AG09319 (cell line): ENCODE measurements around the gene MMP27.
A peak's percentile ranks its signal among the peaks of the same experiment; 100 is the strongest.

ENCODE experiments used
- DNase-seq: peaks from one replicate; pipeline ENCODE4 v3.0.0-alpha.2; 2010; ENCODE audit warnings: low read depth; ENCODE audit errors: extremely low read depth
- TF ChIP-seq, protein P1 (sequence below): IDR thresholded peaks from 2 replicates; pipeline ENCODE4 v1.5.1; 2011; ENCODE audit warnings: low read depth, mild to moderate bottlenecking, inconsistent platforms, low read length, moderate library complexity

MMP27 gene

DNA sequence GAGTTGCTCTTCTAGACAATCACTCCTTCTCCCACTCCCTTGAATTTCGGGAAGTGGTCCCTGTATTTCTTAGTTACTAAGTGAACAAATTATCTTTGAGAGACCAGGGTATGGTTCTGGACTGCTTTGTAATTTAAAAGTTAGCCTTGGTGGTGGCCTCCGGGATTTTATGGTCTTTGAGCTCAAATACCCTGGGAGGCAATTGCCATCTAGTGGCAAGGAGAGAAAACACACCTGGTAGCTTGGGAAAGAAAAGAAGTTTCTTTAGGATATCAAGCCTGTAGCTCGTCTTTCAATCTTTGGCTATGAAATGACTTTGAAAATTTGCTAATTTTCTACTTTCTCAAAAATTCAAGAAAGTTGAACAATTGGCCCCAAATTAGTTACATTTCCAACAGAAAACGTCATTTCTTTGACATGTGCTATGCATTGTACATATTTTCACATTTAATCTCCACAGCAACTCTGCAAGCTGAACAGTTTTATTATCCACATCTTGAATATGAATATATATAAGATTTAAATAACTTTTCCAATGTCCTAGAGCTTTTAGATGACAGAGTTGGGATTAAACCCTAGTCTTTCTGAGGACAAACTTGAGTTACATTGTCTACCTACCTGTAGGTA, 39.1 kb downstream of the MMP27 start:
- peak; percentile 12 for DNase-seq
- TF ChIP-seq, protein P1, sequence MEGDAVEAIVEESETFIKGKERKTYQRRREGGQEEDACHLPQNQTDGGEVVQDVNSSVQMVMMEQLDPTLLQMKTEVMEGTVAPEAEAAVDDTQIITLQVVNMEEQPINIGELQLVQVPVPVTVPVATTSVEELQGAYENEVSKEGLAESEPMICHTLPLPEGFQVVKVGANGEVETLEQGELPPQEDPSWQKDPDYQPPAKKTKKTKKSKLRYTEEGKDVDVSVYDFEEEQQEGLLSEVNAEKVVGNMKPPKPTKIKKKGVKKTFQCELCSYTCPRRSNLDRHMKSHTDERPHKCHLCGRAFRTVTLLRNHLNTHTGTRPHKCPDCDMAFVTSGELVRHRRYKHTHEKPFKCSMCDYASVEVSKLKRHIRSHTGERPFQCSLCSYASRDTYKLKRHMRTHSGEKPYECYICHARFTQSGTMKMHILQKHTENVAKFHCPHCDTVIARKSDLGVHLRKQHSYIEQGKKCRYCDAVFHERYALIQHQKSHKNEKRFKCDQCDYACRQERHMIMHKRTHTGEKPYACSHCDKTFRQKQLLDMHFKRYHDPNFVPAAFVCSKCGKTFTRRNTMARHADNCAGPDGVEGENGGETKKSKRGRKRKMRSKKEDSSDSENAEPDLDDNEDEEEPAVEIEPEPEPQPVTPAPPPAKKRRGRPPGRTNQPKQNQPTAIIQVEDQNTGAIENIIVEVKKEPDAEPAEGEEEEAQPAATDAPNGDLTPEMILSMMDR = peak; percentile 84

DNA sequence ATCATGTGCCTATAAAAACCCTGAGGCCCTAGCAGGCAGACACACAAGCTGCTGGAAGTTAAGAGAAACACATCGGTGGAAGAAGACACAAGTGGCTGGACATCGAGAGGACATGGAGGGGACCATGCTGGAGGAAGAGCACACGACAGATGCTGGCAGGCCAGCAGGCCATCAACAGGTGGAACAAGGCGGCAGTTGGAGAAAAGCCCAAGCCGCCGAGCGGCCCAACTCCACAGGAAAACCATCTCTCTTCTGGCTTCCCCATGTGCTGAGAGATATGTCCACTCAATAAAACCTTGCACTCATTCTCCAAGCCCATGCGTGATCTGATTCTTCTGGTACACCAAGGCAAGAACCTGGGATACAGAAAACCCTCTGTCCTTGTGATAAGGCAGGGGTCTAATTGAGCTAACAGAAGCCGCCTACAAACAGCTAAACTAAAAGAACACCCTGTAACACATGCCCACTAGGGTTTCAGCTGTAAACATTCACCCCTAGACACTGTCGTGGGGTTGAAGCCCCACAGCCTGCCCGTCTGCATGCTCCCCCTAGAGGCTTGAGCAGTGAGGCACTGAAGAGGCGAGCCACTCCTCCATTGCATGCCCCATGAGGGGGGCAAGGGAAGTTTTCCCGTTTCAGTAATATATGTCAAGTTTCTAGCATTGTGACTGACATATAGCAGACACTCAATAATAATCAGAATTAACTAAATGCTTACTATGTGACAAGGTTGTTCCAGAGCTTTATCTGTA, 41.4 kb downstream of the MMP27 start:
- DNase-seq = no peak
- TF ChIP-seq, protein P1 = peak; percentile 20

DNA sequence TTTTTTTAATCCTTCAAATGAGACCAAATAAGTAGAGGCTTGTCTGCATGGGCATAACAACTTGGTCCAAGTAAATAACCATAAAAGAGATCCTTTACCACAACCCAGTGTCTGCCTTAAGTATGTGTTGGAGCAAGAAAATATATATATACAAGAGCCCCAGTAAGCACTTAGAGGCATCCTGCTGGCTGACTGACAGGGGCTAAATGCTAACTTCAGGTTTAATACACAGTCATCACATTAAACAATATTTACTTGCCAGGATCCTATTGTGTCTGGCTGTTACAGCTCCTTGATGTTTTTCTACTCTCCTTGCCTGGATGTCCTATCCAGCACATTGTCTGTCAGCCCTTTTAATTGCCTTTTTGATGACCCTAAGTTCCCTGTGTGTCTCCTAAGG, 43.0 kb downstream of the MMP27 start:
- TF ChIP-seq, protein P1 = no peak
- DNase-seq = no peak

DNA sequence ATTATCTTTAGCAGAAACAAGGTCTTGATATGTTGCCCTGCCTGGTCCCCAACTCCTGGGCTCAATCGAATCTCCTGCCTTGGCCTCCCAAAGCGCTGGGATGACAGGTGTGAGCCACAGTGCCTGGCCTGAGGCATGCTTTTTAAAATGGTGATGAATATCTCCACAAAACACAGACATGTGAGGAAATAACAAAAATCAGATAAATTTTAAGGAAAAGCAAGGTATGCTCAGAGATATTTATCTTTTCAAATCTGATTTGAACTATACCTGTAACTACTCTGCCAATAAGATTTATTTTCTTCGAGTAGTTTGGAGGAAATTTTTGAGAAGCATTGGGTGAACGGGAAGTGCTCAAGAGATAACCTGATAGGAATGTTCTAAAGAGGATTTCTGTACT, 44.5 kb downstream of the MMP27 start:
- TF ChIP-seq, protein P1 = no peak
- no peak for DNase-seq

DNA sequence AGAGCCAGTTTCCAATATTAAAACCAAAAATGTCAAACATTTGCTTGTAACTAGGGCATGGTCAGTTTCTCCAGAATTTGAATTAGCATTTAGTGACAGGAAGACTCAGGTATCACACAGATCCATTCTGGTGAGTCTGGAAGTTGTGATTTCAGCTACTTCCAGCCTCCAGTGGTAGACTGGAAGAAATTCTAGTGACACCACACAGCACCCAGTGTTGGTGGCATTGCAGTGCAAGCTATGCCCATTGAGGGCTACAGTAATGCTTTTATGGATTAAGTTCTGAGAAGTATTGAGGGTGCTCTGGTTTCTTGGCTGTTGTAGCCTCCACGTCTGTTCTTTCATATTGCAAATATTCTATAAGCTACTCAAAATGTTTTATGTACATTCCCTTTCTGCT, 49.0 kb downstream of the MMP27 start:
- TF ChIP-seq, protein P1 = no peak

DNA sequence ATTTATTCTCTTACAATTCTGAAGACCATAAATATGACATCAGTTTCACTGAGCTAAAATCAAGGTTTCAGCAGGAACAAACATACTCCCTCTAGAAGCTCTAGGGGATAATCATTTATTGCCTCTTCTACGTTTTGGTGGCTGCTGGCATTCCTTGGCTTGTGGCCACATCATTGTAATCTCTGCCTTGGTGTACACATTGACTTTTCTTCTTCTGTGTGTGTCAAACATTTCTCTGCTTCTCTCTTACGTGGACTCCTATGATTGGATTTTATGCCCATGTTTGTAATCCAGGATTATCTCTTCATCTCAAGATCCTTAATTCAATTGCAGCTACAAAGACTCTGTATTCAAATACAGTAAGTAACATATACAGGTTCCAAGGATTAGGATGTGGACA, 50.0 kb downstream of the MMP27 start:
- TF ChIP-seq, protein P1 = no peak
- DNase-seq = no peak

More for the DNA sequence above, 49.0 kb downstream of the MMP27 start:
- DNase-seq = no peak

DNA sequence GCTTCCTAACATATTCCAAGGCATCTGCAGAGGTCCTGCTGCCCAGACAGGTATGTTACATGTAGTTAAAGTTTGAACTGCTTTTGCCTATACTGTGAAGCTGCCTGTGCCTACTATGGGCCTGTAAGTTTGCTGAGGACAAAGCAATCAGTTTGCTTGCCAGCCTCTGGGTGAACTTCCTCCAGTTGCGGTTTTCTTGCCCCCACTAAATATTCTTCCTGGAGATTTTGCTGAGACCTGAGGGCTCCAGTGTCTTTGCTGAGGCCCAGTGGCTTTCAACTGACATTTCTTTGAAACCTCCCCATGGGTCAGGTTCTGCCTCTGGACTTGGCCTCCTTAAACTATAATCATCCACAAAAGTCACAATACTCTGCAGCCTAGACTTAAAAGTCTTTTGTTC, 50.8 kb downstream of the MMP27 start:
- TF ChIP-seq, protein P1 = no peak

More for the DNA sequence above, 50.8 kb downstream of the MMP27 start:
- DNase-seq = no peak
